Dermis blood vessel endothelial cell (primary cell): ENCODE data around the gene AKAP12. TPM values are rescaled to one million over a fixed set of nuclear protein-coding genes. Genes with fewer than 3 reads are reported as not detected.

Source experiments
- DNase-seq: peaks from one replicate; pipeline ENCODE4 v3.0.0; 2010
- total RNA-seq: library from RNA; depleted of rRNA; stranded (reverse); fragments of >200 nt; gene quantifications from 2 replicates; pipeline ENCODE4 v1.2.3, GENCODE V29; 2014

The AKAP12 gene
- total RNA-seq, result 647 and 699 TPM in 2 replicates

- peak; percentile 77 for DNase-seq
Measured at GRCh38 chr6:151239603-151240035, at the start of gene AKAP12. AKAP12 (plus strand) TSS chr6:151239967; CDS start chr6:151240563, 596 bp downstream.

- no peak for DNase-seq
Measured at GRCh38 chr6:151191527-151191926, 48.2 kb upstream of the AKAP12 start.

- no peak for DNase-seq
Measured at GRCh38 chr6:151196555-151196954, 43.2 kb upstream of the AKAP12 start.

- no peak for DNase-seq
Measured at GRCh38 chr6:151197556-151197955, 42.2 kb upstream of the AKAP12 start.

- DNase-seq, result no peak
Measured at GRCh38 chr6:151199991-151200390, 39.8 kb upstream of the AKAP12 start.

GRCh38 chr6:151205721-151206600 lies 33.8 kb upstream of the AKAP12 start:
- no peak for DNase-seq

GRCh38 chr6:151207674-151208073 lies 32.1 kb upstream of the AKAP12 start:
- DNase-seq, result no peak

- DNase-seq, result peak; percentile 44
Measured at GRCh38 chr6:151209071-151209831, 30.5 kb upstream of the AKAP12 start.

- no peak for DNase-seq
Measured at GRCh38 chr6:151211075-151211474, 28.7 kb upstream of the AKAP12 start.

GRCh38 chr6:151213352-151213751 lies 26.4 kb upstream of the AKAP12 start:
- no peak for DNase-seq

GRCh38 chr6:151215999-151216398 lies 23.8 kb upstream of the AKAP12 start:
- DNase-seq, result no peak

GRCh38 chr6:151216804-151217203 lies 23.0 kb upstream of the AKAP12 start:
- no peak for DNase-seq

GRCh38 chr6:151219192-151219591 lies 20.6 kb upstream of the AKAP12 start:
- DNase-seq, result no peak

- DNase-seq, result no peak
Measured at GRCh38 chr6:151224076-151224475, 15.7 kb upstream of the AKAP12 start.

- no peak for DNase-seq
Measured at GRCh38 chr6:151225919-151226318, 13.8 kb upstream of the AKAP12 start.

- no peak for DNase-seq
Measured at GRCh38 chr6:151228788-151229400, 10.9 kb upstream of the AKAP12 start.

- DNase-seq, result no peak
Measured at GRCh38 chr6:151229401-151230276, 10.1 kb upstream of the AKAP12 start.

GRCh38 chr6:151230277-151230577 lies 9.5 kb upstream of the AKAP12 start:
- no peak for DNase-seq

- no peak for DNase-seq
Measured at GRCh38 chr6:151232899-151233298, 6.9 kb upstream of the AKAP12 start.

GRCh38 chr6:151233731-151234130 lies 6.0 kb upstream of the AKAP12 start:
- no peak for DNase-seq

- no peak for DNase-seq
Measured at GRCh38 chr6:151236668-151237401, 2.9 kb upstream of the AKAP12 start.
